ENCODE results near the gene LRMDA. TPM values are rescaled to one million over a fixed set of nuclear protein-coding genes. Genes with fewer than 3 reads are reported as not detected.

The LRMDA gene
- total RNA-seq, 1 donor from 2014 or later, result 0.96 TPM

DNA sequence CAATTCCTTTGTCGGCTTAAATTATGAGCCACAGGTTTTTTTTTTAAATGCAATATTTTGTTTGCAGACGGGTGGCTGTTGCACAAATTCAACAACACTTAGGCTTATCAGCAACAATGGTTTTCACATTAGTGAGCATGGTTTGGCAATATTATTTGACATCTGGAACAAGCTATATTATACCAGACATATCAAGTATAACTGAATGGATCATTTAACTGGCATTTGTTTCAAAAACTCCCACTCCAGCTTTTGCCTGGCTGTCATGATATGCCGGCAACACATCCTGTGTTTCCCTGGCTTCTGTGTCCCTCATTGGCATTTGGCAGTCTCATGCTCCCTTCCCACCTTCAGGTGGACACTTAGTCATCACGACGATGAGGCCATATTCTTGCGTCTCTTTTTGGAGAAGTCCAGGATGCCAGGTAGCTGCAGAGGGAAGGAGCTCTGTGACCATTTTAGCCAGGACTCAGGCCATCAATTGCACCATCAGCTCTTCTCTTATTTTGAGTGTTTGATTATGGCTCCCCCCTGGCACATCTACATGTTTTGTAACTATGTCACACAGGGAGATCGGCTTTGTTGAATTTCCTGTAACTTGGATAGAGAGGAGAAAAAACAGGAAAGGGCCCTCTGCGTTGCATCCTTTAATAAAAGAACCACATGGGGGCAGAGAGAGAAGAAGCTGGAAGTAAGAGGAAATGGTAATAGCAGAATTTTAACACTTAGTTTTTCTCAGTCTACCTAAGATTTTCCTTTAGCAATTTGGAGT lies 413.9 kb downstream of the LRMDA start:
- no peaks in the 10 kb centered on the region for H3K36me3 ChIP-seq
- no peaks in the 10 kb centered on the region for H3K27me3 ChIP-seq
- no peak for DNase-seq (ENCODE audit: low spot score in 2 of 2)
- TF ChIP-seq, protein P1, sequence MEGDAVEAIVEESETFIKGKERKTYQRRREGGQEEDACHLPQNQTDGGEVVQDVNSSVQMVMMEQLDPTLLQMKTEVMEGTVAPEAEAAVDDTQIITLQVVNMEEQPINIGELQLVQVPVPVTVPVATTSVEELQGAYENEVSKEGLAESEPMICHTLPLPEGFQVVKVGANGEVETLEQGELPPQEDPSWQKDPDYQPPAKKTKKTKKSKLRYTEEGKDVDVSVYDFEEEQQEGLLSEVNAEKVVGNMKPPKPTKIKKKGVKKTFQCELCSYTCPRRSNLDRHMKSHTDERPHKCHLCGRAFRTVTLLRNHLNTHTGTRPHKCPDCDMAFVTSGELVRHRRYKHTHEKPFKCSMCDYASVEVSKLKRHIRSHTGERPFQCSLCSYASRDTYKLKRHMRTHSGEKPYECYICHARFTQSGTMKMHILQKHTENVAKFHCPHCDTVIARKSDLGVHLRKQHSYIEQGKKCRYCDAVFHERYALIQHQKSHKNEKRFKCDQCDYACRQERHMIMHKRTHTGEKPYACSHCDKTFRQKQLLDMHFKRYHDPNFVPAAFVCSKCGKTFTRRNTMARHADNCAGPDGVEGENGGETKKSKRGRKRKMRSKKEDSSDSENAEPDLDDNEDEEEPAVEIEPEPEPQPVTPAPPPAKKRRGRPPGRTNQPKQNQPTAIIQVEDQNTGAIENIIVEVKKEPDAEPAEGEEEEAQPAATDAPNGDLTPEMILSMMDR (IDR thresholded peaks at IDR 0.05), result no peak
- H3K4me3 ChIP-seq, result no peak overlapping the region
- H3K27ac ChIP-seq, result no peak overlapping the region
- no peaks in the 10 kb centered on the region for H3K4me1 ChIP-seq
- intact Hi-C loops (cut with DNase I), result no loop called here
- no peaks in the 10 kb centered on the region for H3K9me3 ChIP-seq

DNA sequence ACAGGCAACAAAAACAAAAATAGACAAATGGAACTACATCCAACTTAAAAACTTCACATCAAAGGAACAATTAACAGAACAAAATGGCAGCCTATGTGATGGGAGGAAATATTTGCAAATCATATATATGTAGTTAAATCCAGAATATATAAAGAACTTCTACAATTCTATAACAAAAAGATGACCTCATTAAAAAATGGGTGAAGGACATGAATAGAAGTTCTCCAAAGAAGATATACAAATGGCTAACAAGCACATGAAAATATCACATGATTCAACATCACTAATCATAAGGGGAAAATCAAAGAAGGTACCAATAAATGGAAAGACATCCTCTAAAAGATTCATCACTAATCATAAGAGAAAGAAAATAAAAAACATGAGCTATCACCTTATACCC lies 416.1 kb downstream of the LRMDA start:
- intact Hi-C loops (cut with DNase I), result no loop called here
- Histone ChIP-seq H3K9me3 (no peaks in the 10 kb centered on the region), H3K27ac (no peak overlapping the region), H3K27me3 (no peaks in the 10 kb centered on the region), H3K36me3 (no peaks in the 10 kb centered on the region), H3K4me3 (no peak overlapping the region), H3K4me1 (peaks cover 0 to 3% of the 10 kb centered on the region in 2 donors)
- no peak for DNase-seq (ENCODE audit: low spot score in 2 of 2)
- TF ChIP-seq, protein P1 (IDR thresholded peaks at IDR 0.05), result no peak

DNA sequence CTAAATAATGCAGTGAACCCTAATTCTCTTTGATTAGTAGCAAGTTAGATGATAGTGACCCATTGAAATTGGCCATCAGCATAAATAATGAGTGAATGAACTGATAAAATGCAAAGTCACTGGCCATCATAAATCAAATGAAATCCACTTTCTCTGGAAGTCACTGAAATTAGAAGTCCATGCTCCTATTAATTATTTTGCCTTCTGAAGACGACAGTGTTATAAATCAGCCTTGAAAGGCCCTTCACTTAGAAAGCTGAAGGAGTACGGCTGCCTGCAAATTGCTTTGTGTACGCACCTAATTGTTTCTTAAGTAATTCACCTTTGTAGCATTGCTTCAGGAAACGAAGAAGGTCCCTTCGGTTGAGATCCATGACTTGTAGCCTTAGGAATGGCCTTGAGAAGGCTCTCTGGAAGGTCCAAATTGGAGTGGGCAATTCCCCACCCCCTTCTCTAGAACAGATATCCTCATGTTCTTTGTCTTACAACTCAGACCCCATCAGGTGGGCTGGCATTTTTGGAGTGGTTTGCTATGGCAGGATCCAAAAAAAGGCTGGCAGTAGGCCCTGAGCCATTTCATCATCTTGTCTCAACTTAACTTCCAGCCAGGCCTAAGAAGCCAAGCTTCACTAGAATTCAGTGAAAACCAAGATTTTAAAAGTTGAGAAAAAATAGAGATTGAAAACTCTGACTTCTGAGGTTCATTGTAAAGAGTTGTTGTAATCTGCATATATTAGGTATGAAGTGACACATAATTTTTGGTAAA lies 420.3 kb downstream of the LRMDA start:
- peak in 1 of 2 donors; percentile 63 for DNase-seq (ENCODE audit: low spot score in 2 of 2)
- no peaks in the 10 kb centered on the region for H3K36me3 ChIP-seq
- TF ChIP-seq, protein P1 (IDR thresholded peaks at IDR 0.05), result no peak
- H3K4me3 ChIP-seq, result no peak overlapping the region
- intact Hi-C loops (cut with DNase I), result no loop called here
- H3K9me3 ChIP-seq, result no peaks in the 10 kb centered on the region
- H3K27ac ChIP-seq, result peak overlapping the region in 1 of 2 donors; percentile 6
- no peaks in the 10 kb centered on the region for H3K27me3 ChIP-seq
- H3K4me1 ChIP-seq, result peaks cover 0 to 3% of the 10 kb centered on the region in 2 donors

DNA sequence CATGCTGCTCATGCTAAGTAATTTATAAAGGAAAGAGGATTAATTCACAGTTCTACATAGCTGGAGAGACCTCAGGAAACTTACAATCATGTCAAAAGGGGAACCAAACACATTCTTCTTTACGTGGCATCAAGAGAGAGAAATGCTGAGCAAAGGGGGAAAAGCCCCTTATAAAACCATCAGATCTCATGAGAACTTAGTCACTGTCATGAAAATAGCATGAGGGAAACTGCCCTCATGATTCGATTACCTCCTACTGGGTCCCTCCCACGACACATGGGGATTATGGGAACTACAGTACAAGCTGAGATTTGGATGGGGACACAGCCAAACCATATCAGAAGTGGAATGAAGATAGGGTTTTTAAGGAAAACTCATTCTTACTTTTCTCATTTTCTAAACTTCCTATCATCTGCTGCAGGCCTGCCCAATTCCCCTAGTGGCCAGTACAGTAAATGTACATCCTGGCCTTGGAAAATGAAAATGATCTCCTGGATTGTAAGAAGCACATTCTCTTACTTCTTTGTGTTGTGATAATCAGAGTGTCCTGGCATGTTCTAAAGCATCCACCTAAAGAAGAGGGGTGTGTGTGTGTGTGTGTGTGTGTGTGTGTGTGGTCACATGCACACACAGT lies 421.5 kb downstream of the LRMDA start:
- no peak overlapping the region for H3K4me3 ChIP-seq
- peaks cover 0 to 3% of the 10 kb centered on the region in 2 donors for H3K4me1 ChIP-seq
- no peaks in the 10 kb centered on the region for H3K9me3 ChIP-seq
- TF ChIP-seq, protein P1 (IDR thresholded peaks at IDR 0.05), result no peak
- no peaks in the 10 kb centered on the region for H3K27me3 ChIP-seq
- no peak overlapping the region for H3K27ac ChIP-seq
- H3K36me3 ChIP-seq, result no peaks in the 10 kb centered on the region
- intact Hi-C loops (cut with DNase I), result no loop called here
- no peak for DNase-seq (ENCODE audit: low spot score in 2 of 2)

DNA sequence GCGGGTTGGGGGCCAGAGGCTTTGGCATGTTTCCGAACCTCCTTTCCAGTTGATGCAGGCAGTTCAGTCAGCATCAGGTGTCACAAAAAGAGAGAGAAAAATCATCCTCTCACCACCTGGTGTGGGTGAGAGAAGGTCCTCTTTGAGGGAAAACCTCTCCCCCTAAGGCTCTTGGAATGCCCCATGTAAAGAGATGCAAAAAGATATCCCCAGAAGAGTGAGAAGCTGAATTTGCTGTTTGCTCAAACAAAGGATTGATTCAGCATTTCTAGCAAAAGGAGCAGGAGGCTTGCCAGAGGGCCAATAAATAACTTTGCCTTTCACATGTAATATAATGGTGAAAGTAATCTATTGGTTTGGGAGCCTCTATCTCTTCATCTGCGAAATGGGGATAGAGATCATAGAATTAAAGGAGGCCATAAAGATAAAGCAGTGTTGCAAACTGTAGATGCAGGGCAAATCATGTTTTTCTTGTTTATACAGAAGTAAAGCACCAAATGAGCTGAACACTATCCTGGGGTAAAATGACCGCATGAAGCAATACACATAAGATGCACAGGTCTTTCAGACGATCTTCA lies 425.9 kb downstream of the LRMDA start:
- DNase-seq (ENCODE audit: low spot score in 2 of 2), result no peak
- Histone ChIP-seq H3K9me3 (no peaks in the 10 kb centered on the region), H3K4me1 (no peaks in the 10 kb centered on the region), H3K27me3 (no peaks in the 10 kb centered on the region), H3K4me3 (no peak overlapping the region), H3K27ac (no peak overlapping the region), H3K36me3 (no peaks in the 10 kb centered on the region)
- intact Hi-C loops (cut with DNase I), result no loop called here
- TF ChIP-seq, protein P1 (IDR thresholded peaks at IDR 0.05), result no peak

Measured in ascending aorta (tissue), 2 donors.